ENCODE results near the gene INPP5A.
"Not testable (repeated sequence)": the region's sequence is repeated elsewhere in the genome, so short reads cannot be mapped to it uniquely, and the experiment has no call there.

INPP5A gene

DNA sequence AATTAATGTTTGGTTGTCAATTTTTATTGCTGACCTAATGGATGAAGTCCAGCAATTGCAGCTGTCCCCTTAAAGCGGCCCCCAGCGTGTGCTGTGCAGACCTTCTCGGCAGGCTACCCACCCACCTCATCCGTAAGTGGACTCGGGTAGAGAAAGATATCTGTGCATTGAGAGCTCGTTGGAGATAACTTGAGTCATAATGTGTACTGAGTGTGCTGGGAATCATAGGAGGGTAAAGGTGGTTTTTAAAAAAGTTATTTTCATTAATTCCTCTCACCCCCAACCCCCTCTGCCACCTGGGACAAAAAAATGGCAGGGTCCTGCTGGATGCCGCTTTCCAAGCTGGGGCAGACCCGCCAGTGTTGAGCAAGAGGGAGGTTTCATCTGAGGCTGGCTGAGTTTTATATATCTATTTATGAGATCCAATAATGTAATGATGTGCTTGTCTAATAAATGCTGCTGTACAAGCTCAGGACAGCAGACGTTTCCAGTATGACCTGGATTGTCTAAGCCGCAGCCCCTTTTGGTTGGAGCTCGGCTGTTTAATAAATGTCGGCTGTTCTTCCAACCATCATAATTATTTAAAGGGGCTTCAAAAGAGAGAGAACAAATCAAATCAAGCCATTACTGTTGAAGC lies 129.2 kb downstream of the INPP5A start:
- no peak for FAIRE-seq
- no peak for TF ChIP-seq POLR2A (IDR thresholded peaks at IDR 0.05; ENCODE audit: low read depth, low read length)
- no peak for DNase-seq (ENCODE audit: insufficient read length, low spot score)

DNA sequence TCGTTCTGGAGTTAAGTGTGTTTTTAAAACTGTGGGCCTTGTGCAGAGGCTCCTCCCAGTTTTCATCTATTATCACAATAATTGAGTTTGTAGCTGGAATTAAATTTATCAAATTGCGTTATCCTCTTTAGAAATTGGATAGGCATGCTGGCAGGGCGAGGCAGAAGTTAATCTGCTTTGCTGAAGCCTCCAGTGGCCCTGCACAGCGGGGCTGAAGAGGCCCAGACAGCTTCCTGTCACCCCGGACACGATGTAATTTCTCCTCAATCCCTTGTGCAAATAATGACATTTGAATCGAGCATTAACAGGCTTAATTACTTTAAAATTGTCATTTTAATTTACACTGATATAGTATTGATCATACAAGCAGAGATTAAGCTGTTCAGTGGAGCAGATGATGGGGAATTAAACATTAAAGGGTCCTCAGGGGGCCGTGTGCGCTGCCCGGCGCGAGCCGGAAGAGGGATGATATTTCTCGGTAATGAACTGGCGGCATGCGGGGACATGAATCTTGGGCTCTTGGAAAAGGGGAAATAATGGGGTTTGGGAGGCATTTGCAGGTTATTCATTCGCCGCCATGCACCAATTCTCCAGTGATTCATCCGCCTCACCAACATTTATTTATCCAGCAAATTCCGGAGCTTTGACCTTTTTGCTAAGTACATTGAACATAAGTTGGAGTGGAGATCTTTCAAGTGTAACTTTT lies 129.9 kb downstream of the INPP5A start:
- DNase-seq (ENCODE audit: insufficient read length, low spot score) = no peak
- FAIRE-seq = no peak
- no peak for TF ChIP-seq POLR2A (IDR thresholded peaks at IDR 0.05; ENCODE audit: low read depth, low read length)

DNA sequence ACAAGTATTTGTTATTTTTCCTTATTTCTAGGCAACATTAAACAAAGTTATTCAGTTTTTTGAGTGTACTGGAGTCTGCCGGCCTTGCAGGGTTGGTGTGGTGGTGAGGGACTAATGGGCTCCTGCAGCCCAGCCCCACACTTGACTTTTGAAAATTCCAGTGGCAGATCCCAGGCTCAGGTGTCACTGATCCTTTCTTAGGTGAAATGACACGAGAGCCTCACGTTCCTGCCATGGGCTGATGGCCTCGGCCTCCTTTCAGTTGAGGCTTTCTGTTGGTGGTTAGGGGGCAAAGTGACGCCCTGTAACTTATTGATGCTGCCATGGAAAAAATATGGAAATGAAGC lies 130.4 kb downstream of the INPP5A start:
- no peak for FAIRE-seq
- no peak for TF ChIP-seq POLR2A (IDR thresholded peaks at IDR 0.05; ENCODE audit: low read depth, low read length)

DNA sequence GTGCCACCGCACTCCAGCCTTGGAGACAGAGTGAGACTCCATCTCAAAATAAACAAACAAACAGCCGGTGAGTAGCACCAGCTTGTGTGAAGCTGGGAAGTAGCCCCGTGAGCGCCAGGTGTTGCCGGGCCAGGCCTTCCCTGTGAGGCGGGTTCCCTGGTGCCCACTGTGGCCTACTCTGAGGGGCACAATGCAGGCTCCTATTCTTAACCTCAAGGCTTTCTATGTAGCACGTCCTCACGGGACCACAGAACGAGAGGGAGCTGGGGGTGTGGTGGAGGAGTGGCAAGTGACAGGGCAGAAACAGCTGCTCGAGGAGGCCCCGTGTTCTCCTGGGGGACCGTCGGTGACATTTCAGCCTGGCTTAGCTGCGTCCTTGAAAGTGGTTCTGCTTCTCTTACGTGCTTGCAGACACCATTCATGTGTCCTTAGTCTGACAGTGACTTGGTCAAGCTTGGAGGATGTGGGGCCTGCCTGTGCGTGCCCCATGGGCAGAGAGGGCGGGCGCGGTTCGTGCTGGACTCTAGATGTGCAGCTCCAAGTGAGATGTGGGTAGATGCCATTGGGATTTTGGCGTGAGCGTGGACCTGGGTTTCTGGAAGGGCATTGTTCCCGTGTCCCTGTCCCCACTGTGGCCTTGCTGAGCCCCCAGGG lies 131.7 kb downstream of the INPP5A start:
- FAIRE-seq = no peak
- TF ChIP-seq POLR2A (IDR thresholded peaks at IDR 0.05; ENCODE audit: low read depth, low read length) = no peak

More for the DNA sequence above, 130.4 kb downstream of the INPP5A start:
- no peak for DNase-seq (ENCODE audit: insufficient read length, low spot score)

DNA sequence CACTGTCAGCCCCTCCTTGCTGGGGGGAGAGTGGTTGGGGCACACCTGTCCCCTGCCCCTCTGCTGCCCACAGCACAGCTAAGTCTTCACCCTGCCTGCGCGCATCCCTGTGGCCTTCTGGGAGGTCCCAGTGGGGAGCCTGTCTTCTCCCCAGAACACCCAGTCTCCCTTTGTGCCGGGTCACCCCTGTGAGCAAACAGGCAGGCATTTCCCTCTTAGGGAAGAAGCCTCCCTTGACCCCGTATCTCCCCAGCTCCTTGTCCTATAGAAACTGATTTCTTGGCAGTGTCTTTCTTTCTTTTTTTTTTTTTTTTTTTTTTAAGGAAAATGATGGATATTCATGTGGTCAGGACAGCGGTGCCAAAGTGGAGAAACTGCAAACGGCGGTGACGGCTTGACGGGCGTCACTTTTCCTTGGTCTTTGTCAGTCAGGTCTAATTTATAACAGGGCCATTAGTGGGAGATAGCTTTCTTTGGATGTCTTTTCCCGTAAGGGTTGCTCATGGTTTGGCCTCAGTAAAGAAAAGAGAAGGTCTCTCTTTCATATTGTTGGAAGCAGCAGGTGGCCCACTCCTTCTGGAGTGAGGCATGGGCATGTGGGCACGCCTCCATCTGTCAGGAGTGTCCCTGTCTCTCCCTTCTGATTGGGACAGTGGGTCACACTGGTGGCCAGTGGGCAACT lies 133.1 kb downstream of the INPP5A start:
- no peak for TF ChIP-seq POLR2A (IDR thresholded peaks at IDR 0.05; ENCODE audit: low read depth, low read length)
- DNase-seq (ENCODE audit: insufficient read length, low spot score) = no peak
- FAIRE-seq = no peak

More for the DNA sequence above, 131.7 kb downstream of the INPP5A start:
- no peak for DNase-seq (ENCODE audit: insufficient read length, low spot score)

DNA sequence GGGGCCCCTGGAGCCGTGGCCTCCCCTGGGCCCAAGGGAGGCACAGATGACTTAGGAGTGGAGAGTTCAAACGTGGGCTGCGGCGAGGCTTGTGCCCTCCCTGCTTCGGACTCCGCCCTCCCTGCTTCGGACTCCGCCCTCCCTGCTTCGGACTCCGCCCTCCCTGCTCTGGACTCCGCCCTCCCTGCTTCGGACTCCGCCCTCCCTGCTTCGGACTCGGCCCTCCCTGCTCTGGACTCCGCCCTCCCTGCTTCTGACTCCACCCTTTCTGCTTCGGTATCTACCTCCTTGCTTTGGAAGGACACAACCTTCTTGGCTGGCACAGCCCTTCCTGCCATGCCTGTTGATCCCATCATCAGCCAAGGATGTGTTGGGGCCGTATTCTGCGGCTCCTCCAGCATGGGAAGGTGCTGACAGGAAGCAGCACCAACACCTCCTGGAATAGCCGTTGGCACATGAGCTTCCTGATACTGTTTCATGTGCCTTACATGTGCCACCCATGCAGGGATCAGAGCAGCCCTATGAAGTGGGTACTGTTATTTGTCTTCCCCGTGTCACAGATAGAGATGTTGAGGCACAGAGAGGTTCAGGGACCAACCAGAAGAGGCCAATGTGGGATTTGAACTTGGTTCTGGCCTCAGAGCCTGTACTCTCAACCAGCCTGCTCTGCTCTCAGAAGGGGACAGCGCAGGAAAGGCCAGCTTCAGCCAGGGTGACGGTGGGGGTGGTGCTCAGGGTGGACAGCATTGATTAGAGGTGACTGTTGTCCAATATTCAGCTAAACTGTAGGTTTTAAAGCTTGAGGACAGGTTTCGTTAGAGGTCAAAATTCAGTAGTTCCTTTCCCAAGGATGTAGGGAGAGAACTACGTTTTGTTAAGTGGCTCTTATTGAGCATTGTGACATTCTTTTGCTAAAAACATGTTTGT lies 133.9 kb downstream of the INPP5A start:
- FAIRE-seq (no peak), DNase-seq (ENCODE audit: insufficient read length, low spot score) (no peak)
- TF ChIP-seq POLR2A (IDR thresholded peaks at IDR 0.05; ENCODE audit: low read depth, low read length) = no peak

DNA sequence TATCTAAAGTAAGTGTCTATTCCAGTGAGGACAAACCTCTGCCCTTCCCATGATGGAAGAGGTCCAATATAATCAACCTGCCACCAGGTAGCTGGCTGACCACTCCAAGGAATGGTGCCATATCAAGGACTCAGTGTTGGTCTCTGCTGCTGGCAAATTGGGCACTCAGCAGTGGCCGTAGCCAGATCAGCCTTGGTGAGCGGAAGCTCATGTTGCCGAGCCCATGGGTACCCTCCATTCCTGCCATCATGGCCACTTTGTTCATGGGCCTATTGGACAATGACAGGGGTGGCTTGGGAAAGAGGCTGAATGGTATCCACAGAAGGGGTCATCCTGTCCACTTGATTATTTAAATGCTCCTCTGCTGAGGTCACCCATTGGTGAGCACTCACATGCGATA lies 136.2 kb downstream of the INPP5A start:
- not testable (repeated sequence) for FAIRE-seq; DNase-seq (ENCODE audit: insufficient read length, low spot score)

DNA sequence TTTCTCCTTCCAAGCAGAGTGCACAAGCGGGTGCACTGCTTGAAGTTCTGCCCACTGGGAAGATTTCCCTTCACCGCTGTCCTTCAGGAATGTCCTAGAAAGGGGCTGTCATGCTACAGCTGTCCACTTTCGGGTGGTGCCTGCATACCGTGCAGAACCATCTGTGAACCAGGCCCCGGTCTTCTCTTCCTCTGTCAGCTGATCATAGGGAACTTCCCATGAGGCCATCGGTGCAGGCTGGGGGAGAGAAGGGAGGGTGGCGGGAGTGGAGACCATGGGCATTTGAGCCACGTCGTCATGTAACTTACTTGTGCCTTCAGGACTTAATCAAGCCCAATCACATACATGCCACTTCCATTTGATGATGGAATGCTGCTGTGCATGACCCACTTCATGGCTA lies 136.7 kb downstream of the INPP5A start:
- no peak for TF ChIP-seq POLR2A (IDR thresholded peaks at IDR 0.05; ENCODE audit: low read depth, low read length)
- DNase-seq (ENCODE audit: insufficient read length, low spot score) (no peak), FAIRE-seq (no peak)

DNA sequence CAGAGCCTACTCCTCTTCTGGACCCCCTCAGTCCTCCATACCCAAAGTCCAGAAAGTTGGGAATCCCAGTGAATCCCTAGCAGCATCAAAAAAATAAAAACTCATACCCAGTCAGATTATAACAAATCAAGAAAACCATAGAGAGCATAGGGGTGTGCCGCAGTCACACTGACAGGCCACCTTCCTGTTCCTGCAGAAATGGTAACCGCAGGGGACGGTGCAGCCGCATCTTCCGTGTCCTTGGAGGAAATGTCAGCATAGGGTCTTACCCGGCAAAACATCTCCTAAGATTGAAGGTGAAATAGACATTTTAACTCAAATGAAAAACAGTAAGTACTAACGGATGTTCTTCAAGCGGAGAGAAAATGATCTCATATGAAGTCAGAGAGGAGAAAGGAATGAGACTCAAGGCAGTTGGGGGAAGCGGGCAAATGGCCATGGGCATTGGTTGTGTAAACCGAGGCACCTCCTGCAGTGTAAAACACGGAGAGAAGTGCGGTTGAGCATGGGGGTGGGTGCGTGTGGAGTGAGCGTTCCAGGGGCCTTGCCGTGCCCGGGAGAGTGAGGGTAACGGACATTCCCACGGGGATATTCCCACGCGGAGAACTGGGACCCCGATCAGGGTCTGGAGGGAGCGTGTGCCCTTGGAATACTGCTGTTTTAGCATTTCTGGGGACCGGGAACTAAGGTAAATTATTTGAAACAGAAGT lies 137.6 kb downstream of the INPP5A start:
- DNase-seq (ENCODE audit: insufficient read length, low spot score) (no peak), FAIRE-seq (no peak)
- TF ChIP-seq POLR2A (IDR thresholded peaks at IDR 0.05; ENCODE audit: low read depth, low read length) = no peak

DNA sequence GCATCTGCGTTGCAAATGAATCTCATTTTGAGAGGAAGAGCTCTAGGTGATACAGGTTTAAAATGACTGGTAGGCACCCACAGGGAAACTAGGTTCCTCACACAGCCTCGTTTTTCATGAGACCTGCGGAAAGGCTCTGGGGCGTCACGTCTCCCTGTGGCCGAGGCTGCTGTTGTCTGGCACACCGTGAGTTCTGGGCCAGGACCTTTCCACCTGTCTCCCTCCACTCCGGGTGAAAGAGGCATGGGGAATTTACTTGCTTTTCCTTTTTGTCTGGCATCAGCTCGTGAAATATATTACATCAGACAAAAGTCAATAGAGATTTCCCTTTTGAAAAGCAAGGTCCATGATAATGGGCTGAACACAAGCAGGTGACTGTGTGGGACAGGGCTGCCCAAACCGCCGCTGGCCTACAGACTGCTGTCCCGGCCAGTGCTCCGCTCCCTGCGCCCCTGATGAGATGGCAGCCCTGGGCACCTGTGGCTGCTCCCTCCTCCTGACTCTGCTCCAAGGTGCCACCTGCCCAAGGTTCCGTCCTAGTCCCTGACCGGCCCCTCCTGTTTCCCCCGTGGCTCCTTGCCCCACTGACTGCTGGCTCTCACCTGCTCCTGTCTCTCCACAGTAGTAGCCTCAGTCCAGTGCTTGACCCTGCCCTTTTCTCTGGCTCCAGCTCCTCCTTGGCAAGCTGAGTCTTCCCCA lies 138.8 kb downstream of the INPP5A start:
- DNase-seq (ENCODE audit: insufficient read length, low spot score) (no peak), FAIRE-seq (no peak)
- no peak for TF ChIP-seq POLR2A (IDR thresholded peaks at IDR 0.05; ENCODE audit: low read depth, low read length)

DNA sequence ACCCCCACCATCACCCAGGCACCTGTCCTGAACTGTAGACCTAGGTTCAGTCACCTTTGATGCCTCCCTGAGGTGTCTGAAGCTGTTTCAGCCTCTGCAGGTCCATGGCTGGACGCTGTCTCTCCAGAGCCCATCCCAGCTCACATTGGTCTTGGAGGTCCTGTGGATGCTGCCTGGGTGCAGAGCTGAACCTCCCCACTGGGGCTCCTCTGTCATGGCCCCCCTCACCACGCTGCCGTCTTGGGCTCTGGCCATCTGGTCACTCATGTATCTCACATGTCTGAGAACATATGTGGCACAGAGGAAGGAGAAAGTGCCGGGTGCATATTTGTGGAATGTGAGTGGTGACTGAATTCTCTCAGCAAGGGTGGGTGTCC lies 139.5 kb downstream of the INPP5A start:
- FAIRE-seq (no peak), DNase-seq (ENCODE audit: insufficient read length, low spot score) (no peak)
- no peak for TF ChIP-seq POLR2A (IDR thresholded peaks at IDR 0.05; ENCODE audit: low read depth, low read length)

DNA sequence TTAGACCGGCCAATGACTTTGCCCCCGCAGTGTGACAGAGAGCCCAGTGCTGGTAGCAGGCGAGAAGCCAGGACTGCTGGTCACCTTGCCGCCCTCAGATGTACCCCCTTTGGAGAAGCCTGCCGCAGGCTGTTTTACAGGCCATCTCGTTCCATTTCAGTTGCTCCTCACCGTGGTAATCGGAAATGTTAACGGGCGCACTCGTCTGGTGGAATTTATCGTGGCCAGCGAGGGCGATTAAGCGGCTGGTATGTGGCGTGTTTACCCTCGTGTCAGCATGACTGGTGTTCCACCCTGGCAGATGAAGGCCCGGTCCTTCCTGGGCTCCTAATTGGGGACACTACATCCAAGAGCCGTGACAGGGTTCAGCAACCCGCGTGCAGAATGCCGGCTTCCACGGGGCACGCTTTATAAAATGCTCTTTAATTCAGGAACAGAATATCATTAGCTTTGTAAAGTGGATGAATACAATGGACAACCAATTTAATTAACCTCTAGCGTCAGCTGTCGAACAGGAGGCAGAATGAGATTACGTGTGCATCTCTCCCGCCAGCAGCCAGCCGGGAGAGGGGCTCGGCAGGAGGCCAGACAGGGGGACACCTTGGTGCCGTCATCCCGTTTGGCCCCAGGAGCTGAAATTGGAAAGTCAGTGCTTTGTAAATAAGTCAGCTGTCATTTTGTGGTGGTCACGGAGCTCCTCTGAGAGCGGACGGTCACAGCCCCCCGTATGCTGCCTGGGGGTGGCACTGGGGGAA lies 140.1 kb downstream of the INPP5A start:
- DNase-seq (ENCODE audit: insufficient read length, low spot score) = no peak
- no peak for FAIRE-seq
- no peak for TF ChIP-seq POLR2A (IDR thresholded peaks at IDR 0.05; ENCODE audit: low read depth, low read length)

Data from H54 (cell line).